SK-N-MC (cell line): Measurements from ENCODE around the gene CHN1.

Source experiments
- EZH2 ChIP-seq: fragments of 200-600 bp; sonication (generic); IDR thresholded peaks from one replicate; pipeline ENCODE4 v1.6.1; 2017; ENCODE audit warnings: antibody characterized with exemption
- FOXP2 ChIP-seq: optimal IDR thresholded peaks from 2 replicates; pipeline ENCODE3; 2011; ENCODE audit warnings: mild to moderate bottlenecking, moderate library complexity; ENCODE audit not compliant: insufficient read depth; ENCODE audit errors: extremely low read length, control extremely low read depth
- POLR2AphosphoS5 ChIP-seq: IDR thresholded peaks from 2 replicates; pipeline ENCODE4 v1.6.1; 2012; ENCODE audit warnings: mild to moderate bottlenecking, low read depth, low read length, borderline replicate concordance

- no peak for TF ChIP-seq POLR2AphosphoS5
- no peak for TF ChIP-seq EZH2
- TF ChIP-seq FOXP2 = no peak
Observed at GRCh38 chr2:174812037-174812436, 193.1 kb downstream of the CHN1 start.
